HG03520 (cell line): ENCODE data around the gene SNTA1.
A peak's percentile ranks its signal among the peaks of the same experiment; 100 is the strongest.
"Not testable (repeated sequence)": the region's sequence is repeated elsewhere in the genome, so short reads cannot be mapped to it uniquely, and the experiment has no call there.

Source experiments
- ATAC-seq: cut with Tn5 transposase; IDR thresholded peaks from one replicate; pipeline ENCODE4 v1.9.1; 2021; ENCODE audit warnings: mild to moderate bottlenecking, moderate library complexity; ENCODE audit not compliant: unreplicated experiment

The SNTA1 gene

GRCh38 chr20:33466303-33466646, 22.7 kb upstream of the SNTA1 start:
- ATAC-seq: no peak

- ATAC-seq: no peak
These were observed 22.1 kb upstream of the SNTA1 start for GRCh38 chr20:33465481-33466302.

- ATAC-seq: not testable (repeated sequence)
These were observed 21.2 kb upstream of the SNTA1 start for GRCh38 chr20:33464759-33465158.

GRCh38 chr20:33463332-33464101, 20.0 kb upstream of the SNTA1 start:
- no peak for ATAC-seq

GRCh38 chr20:33460711-33461110, 17.1 kb upstream of the SNTA1 start:
- no peak for ATAC-seq

- ATAC-seq: no peak
These were observed 16.0 kb upstream of the SNTA1 start for GRCh38 chr20:33459599-33459998.

- not testable (repeated sequence) for ATAC-seq
These were observed 13.5 kb upstream of the SNTA1 start for GRCh38 chr20:33456916-33457642.

- no peak for ATAC-seq
These were observed 7.3 kb upstream of the SNTA1 start for GRCh38 chr20:33450867-33451266.

- no peak for ATAC-seq
These were observed 2.5 kb upstream of the SNTA1 start for GRCh38 chr20:33445881-33446625.

- ATAC-seq: no peak
These were observed 1.4 kb upstream of the SNTA1 start for GRCh38 chr20:33444797-33445560.

- ATAC-seq: peak; percentile 12
These were observed 504 bp downstream of the SNTA1 start for GRCh38 chr20:33443006-33443511.

- ATAC-seq: no peak
These were observed 1.2 kb downstream of the SNTA1 start for GRCh38 chr20:33442136-33443005.

GRCh38 chr20:33441142-33441955, 2.2 kb downstream of the SNTA1 start:
- ATAC-seq: no peak

- ATAC-seq: not testable (repeated sequence)
These were observed 3.0 kb downstream of the SNTA1 start for GRCh38 chr20:33440562-33440961.

- no peak for ATAC-seq
These were observed 5.1 kb downstream of the SNTA1 start for GRCh38 chr20:33438481-33438880.

- ATAC-seq: no peak
These were observed 6.2 kb downstream of the SNTA1 start for GRCh38 chr20:33437141-33437911.

- ATAC-seq: no peak
These were observed 9.1 kb downstream of the SNTA1 start for GRCh38 chr20:33434434-33434833.
